ENCODE results near the gene RNASET2.
A peak's percentile ranks its signal among the peaks of the same experiment; 100 is the strongest.

The RNASET2 gene

GRCh38 chr6:166907871-166908806 lies 48.2 kb downstream of the RNASET2 start:
- TF ChIP-seq, protein P1, sequence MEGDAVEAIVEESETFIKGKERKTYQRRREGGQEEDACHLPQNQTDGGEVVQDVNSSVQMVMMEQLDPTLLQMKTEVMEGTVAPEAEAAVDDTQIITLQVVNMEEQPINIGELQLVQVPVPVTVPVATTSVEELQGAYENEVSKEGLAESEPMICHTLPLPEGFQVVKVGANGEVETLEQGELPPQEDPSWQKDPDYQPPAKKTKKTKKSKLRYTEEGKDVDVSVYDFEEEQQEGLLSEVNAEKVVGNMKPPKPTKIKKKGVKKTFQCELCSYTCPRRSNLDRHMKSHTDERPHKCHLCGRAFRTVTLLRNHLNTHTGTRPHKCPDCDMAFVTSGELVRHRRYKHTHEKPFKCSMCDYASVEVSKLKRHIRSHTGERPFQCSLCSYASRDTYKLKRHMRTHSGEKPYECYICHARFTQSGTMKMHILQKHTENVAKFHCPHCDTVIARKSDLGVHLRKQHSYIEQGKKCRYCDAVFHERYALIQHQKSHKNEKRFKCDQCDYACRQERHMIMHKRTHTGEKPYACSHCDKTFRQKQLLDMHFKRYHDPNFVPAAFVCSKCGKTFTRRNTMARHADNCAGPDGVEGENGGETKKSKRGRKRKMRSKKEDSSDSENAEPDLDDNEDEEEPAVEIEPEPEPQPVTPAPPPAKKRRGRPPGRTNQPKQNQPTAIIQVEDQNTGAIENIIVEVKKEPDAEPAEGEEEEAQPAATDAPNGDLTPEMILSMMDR (IDR thresholded peaks at IDR 0.05; ENCODE audit: insufficient read depth, low read depth, low read length, missing control alignments) = no peak
- DNase-seq (ENCODE audit: low read depth) = no peak
- H3K4me3 ChIP-seq (ENCODE audit: low read depth, low read length) = no peak overlapping the region

DNA sequence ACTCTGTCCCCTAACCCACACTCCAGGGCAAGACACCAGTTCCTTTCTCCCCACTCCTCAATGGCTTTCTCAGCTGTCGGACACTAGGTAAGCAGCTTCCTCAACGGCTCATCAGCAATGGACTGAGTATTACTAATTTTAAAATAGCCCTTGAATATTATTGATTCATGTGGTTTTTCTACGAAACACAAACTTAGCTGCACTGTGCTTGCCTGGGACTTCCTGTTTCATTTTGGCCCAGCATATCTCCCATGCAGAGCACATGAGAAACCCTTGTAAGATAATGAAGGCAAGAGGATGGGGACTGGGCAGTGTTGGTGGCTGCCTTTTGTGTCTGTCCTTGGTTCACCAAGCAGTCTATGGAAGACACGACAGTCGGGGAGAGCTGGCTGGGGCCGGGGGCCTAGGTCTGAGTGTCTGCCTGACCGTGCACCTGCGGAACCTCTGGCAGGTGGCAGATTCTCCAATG lies 48.9 kb downstream of the RNASET2 start:
- peak overlapping the region; percentile 1 for H3K4me3 ChIP-seq (ENCODE audit: low read depth, low read length)
- peak; percentile 81 for DNase-seq (ENCODE audit: low read depth)
- TF ChIP-seq, protein P1 (IDR thresholded peaks at IDR 0.05; ENCODE audit: insufficient read depth, low read depth, low read length, missing control alignments) = no peak

DNA sequence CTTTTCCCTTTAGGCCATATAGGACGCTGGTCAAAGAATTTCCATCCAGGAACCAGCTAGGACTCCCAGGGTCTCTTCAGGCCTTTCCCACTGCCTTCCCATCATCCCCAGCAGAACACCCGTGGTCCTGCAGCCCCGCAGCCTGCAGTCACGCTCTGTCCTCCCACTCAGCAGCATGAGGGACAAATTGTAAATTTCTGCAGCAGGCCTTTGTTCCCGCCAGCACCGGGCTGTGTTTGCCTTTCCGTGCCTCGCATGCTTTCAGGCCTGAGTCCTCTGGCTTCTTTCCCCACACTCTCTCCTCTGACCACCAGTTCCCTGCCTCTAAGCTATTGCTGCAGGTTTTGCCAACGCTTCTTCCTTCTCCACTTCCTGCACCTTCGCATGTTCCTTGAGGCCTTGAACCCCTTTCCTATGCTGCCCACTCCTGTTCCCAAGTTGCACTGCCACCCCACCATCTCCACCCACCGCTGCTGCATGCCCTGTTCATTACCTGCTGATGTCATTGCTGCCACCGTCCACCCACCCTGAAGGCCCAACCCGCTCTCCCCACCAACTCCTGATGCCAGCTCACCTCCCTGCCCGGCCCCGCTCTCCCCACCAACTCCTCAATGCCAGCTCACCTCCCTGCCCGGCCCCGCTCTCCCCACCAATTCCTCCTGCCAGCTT lies 49.8 kb downstream of the RNASET2 start:
- no peak overlapping the region for H3K4me3 ChIP-seq (ENCODE audit: low read depth, low read length)
- TF ChIP-seq, protein P1 (IDR thresholded peaks at IDR 0.05; ENCODE audit: insufficient read depth, low read depth, low read length, missing control alignments) = no peak
- no peak for DNase-seq (ENCODE audit: low read depth)

- TF ChIP-seq, protein P1 (IDR thresholded peaks at IDR 0.05; ENCODE audit: insufficient read depth, low read depth, low read length, missing control alignments) = no peak
- DNase-seq (ENCODE audit: low read depth) = no peak
Measured at GRCh38 chr6:166905505-166906134, 50.7 kb downstream of the RNASET2 start.

GRCh38 chr6:166905013-166905412 lies 51.3 kb downstream of the RNASET2 start:
- no peak for DNase-seq (ENCODE audit: low read depth)
- H3K4me3 ChIP-seq (ENCODE audit: low read depth, low read length) = no peak overlapping the region
- TF ChIP-seq, protein P1 (IDR thresholded peaks at IDR 0.05; ENCODE audit: insufficient read depth, low read depth, low read length, missing control alignments) = no peak

More at GRCh38 chr6:166905505-166906134, 50.7 kb downstream of the RNASET2 start:
- no peak overlapping the region for H3K4me3 ChIP-seq (ENCODE audit: low read depth, low read length)

DNA sequence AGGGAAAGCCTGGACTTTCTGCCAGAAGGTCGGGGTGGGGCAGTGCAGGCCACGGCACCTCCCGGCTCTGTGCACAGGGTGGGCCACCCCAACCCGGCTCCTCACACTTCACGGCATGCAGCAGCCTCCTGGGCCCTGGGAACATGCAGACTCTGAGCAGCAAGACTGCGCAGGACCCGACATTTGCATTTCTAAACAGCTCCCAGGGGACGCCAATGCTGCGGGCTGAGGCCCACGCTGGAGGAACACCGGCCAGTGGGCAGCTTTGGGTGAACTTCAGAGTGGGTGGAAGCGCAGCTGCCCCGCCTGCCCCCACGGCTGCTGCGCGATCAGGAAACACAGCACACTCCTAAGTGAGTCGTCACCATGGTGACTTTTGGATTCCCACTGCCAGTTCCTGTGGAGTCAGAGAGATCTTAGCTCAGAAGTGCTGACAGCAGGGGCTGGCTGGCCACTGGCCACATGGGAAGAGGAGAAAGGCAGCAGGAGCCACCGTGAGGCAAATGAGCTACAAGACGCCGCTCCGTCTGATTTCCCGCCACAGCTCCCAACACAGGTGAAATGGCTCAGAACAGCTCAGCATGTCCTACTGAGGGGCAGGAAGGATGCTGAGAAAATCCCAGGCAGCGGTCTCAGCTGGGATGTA lies 52.1 kb downstream of the RNASET2 start:
- H3K4me3 ChIP-seq (ENCODE audit: low read depth, low read length) = no peak overlapping the region
- peak; percentile 21 for DNase-seq (ENCODE audit: low read depth)

More for the DNA sequence above, 52.1 kb downstream of the RNASET2 start:
- TF ChIP-seq, protein P1 (IDR thresholded peaks at IDR 0.05; ENCODE audit: insufficient read depth, low read depth, low read length, missing control alignments) = no peak

Data from GM12865 (cell line).